B cell (primary cell): ENCODE results near the gene GMFB. TPM values are rescaled to one million over a fixed set of nuclear protein-coding genes. Genes with fewer than 3 reads are reported as not detected.

Source experiments
- ATAC-seq: fragments of 200-7000 bp; cut with Tn5 transposase; one replicate; pipeline ENCODE4 v1.10.0; 2021; ENCODE audit warnings: low read depth, mild to moderate bottlenecking, moderate number of reproducible peaks, moderate library complexity
- CTCF ChIA-PET: fragments of 350-600 bp; sonication (Branson Sonifier 250); formaldehyde crosslinking; loops from one replicate; lab custom pipeline; 2021; ENCODE audit warnings: antibody characterized with exemption, inconsistent platforms; lab: Charles Lee
- POLR2A ChIA-PET: fragments of 350-600 bp; sonication (Branson Sonifier 250); formaldehyde crosslinking; loops from one replicate; lab custom pipeline; 2021; ENCODE audit warnings: antibody characterized with exemption; lab: Charles Lee
- DNase-seq: peaks from one replicate; pipeline ENCODE4 v3.0.0; 2013
- H2AFZ ChIP-seq: 2 replicates; pipeline ENCODE4 v1.6.1; 2012; ENCODE audit warnings: mild to moderate bottlenecking, low read depth, low read length; ENCODE audit not compliant: insufficient read depth, poor library complexity, severe bottlenecking
- H3K27ac ChIP-seq, 2 donors: 1 replicate in 1 of 2; 2 replicates in 1 of 2; pipeline ENCODE4 v1.5.1; 2012 to 2013; ENCODE audit warnings: low read length in 2 of 2, mild to moderate bottlenecking in 2 of 2, moderate library complexity in 1 of 2
- H3K27me3 ChIP-seq, 4 experiments: fragments of 200-600 bp in 1 of 4; sonication (generic) in 1 of 4; replicated peaks in 1 of 4; 1 replicate in 2 of 4; 2 replicates in 2 of 4; pipeline versions ENCODE4 v1.6.1 to v1.7.0; 2013 to 2016; ENCODE audit warnings: low read length in 3 of 4, mild to moderate bottlenecking in 2 of 4, mixed read lengths in 1 of 4, moderate library complexity in 1 of 4; ENCODE audit not compliant: insufficient read depth in 4 of 4, control insufficient read depth in 3 of 4; ENCODE audit errors: control extremely low read depth in 1 of 4
- H3K36me3 ChIP-seq, 2 experiments: replicated peaks in 1 of 2; 1 replicate in 1 of 2; 2 replicates in 1 of 2; pipeline versions ENCODE4 v1.6.1 to v1.7.1; 2013; ENCODE audit warnings: low read length in 1 of 2; ENCODE audit not compliant: insufficient read depth in 2 of 2, control insufficient read depth in 1 of 2; ENCODE audit errors: control extremely low read depth in 1 of 2, extremely low read depth in 1 of 2
- H3K4me1 ChIP-seq, 2 donors: fragments of 200-600 bp in 1 of 2; sonication (generic) in 1 of 2; 1 replicate in 1 of 2; 2 replicates in 1 of 2; pipeline versions ENCODE4 v1.5.1 to v1.6.1; 2013 to 2017; ENCODE audit warnings: low read length in 2 of 2; ENCODE audit not compliant: control insufficient read depth in 2 of 2, insufficient read depth in 2 of 2
- H3K4me2 ChIP-seq: replicated peaks from 2 replicates; pipeline ENCODE3; 2012; ENCODE audit warnings: mild to moderate bottlenecking, low read depth, low read length; ENCODE audit not compliant: poor library complexity, severe bottlenecking
- H3K4me3 ChIP-seq, 5 experiments: fragments of 200-600 bp in 1 of 5; sonication (generic) in 1 of 5; 1 replicate in 3 of 5; 2 replicates in 2 of 5; pipeline versions ENCODE4 v1.5.1 to v1.7.0; 2011 to 2016; ENCODE audit warnings: low read length in 4 of 5, mild to moderate bottlenecking in 4 of 5, low read depth in 2 of 5, control low read depth in 1 of 5, moderate library complexity in 1 of 5; ENCODE audit not compliant: insufficient read depth in 1 of 5; ENCODE audit errors: control extremely low read depth in 1 of 5, extremely low read depth in 1 of 5
- H3K79me2 ChIP-seq: fragments of 200-600 bp; sonication (generic); one replicate; pipeline ENCODE4 v1.6.0; 2016; ENCODE audit warnings: low read length; ENCODE audit not compliant: control insufficient read depth, insufficient read depth
- H3K9ac ChIP-seq: fragments of 200-600 bp; sonication (generic); 2 replicates; pipeline ENCODE4 v1.6.1; 2017; ENCODE audit warnings: mild to moderate bottlenecking, low read length, moderate library complexity
- H3K9me3 ChIP-seq, 3 donors: one replicate each; pipeline versions ENCODE4 v1.6.1 to v1.7.1; 2013; ENCODE audit warnings: low read length in 2 of 3; ENCODE audit not compliant: control insufficient read depth in 2 of 3, insufficient read depth in 1 of 3; ENCODE audit errors: control extremely low read depth in 1 of 3
- H4K20me1 ChIP-seq: 2 replicates; pipeline ENCODE4 v1.6.0; 2012; ENCODE audit warnings: mild to moderate bottlenecking, low read length; ENCODE audit not compliant: insufficient read depth, control insufficient read depth, poor library complexity, severe bottlenecking
- H3K27ac Mint-ChIP-seq: one replicate; pipeline ENCODE4 v1.8.0; 2021; ENCODE audit warnings: mixed read lengths
- H3K27me3 Mint-ChIP-seq: one replicate; pipeline ENCODE4 v1.8.0; 2021; ENCODE audit warnings: mixed read lengths
- H3K4me1 Mint-ChIP-seq: one replicate; pipeline ENCODE4 v1.8.0; 2021; ENCODE audit warnings: mixed read lengths
- H3K4me3 Mint-ChIP-seq: one replicate; pipeline ENCODE4 v1.8.0; 2021; ENCODE audit warnings: mixed read lengths
- H3K9me3 Mint-ChIP-seq: one replicate; pipeline ENCODE4 v1.8.0; 2022; ENCODE audit warnings: mixed read lengths; ENCODE audit not compliant: insufficient read depth
- CTCF ChIP-seq: fragments of 200-600 bp; IDR thresholded peaks from one replicate; pipeline ENCODE4 v1.8.0; 2022; ENCODE audit warnings: antibody characterized with exemption, mild to moderate bottlenecking
- EZH2 ChIP-seq: IDR thresholded peaks from 2 replicates; pipeline ENCODE4 v1.6.1; 2012; ENCODE audit warnings: borderline replicate concordance, low read depth, mild to moderate bottlenecking, moderate library complexity, low read length; ENCODE audit not compliant: insufficient read depth, poor library complexity, severe bottlenecking
- WGBS: methylation state at CpG from one replicate; pipeline ENCODE4 v1.1.5; 2013; ENCODE audit warnings: missing lambda C conversion rate; ENCODE audit not compliant: insufficient coverage; 5-methylcytosine and 5-hydroxymethylcytosine counted together
- intact Hi-C: fragments of 100-400 bp; cut with micrococcal nuclease; formaldehyde crosslinking; loops from one replicate; pipeline ENCODE4 v1.10.0; 2022
- polyA plus RNA-seq: library from polyadenylated mRNA; depleted of rRNA; stranded (reverse); fragments of >200 nt; gene quantifications from 2 replicates; pipeline ENCODE4 v1.2.3, GENCODE V29; 2012
- total RNA-seq, 2 donors: library from RNA; stranded (reverse); fragments of 120-200 nt in 1 of 2; gene quantifications; 1 replicate in 1 of 2; 2 replicates in 1 of 2; pipeline versions ENCODE4 v1.2.3 to v1.2.4, GENCODE V29; 2013 to 2022

The GMFB gene
- total and polyA plus RNA-seq, 2 donors (not counting 1 experiment from before 2014, with no cell fraction given): 13.6 to 49.8 TPM

GRCh38 chr14:54490445-54491175, 1.8 kb upstream of the GMFB start:
- ATAC-seq: no peak
- no peak overlapping the region for H3K4me2 ChIP-seq
- peaks cover 69% of the 10 kb centered on the region for H3K79me2 ChIP-seq
- Mint-ChIP-seq H3K4me1 (peaks cover 40% of the 10 kb centered on the region), H3K27me3 (no peaks in the 10 kb centered on the region), H3K4me3 (peak overlapping the region; percentile 97), H3K9me3 (no peaks in the 10 kb centered on the region), H3K27ac (peak overlapping the region; percentile 98)
- no peak overlapping the region for H3K9ac ChIP-seq
- no peak for DNase-seq
- ChIA-PET CTCF (interaction anchor here (0.9 to 4.5 kb wide), 4 partner anchors 9 to 284 kb away, joined by 3 to 38 read pairs (median 7); partner anchors contain the start of gene CGRRF1), POLR2A (no interaction called here)
- H4K20me1 ChIP-seq: no peaks in the 10 kb centered on the region
- peak overlapping the region; percentile 99 for H2AFZ ChIP-seq
- H3K27me3 ChIP-seq: no peaks in the 10 kb centered on the region
- H3K4me1 ChIP-seq: peaks cover 33 to 35% of the 10 kb centered on the region in 2 donors
- no peak overlapping the region for H3K4me3 ChIP-seq
- peak overlapping the region in 1 of 2 donors; percentile 97 for H3K27ac ChIP-seq
- H3K36me3 ChIP-seq: no peaks in the 10 kb centered on the region
- no peaks in the 10 kb centered on the region for H3K9me3 ChIP-seq
- no peak for TF ChIP-seq CTCF
- 40% methylated on average over 1 of the region's 3 CpGs for WGBS
- intact Hi-C loops: no loop called here

GRCh38 chr14:54489731-54490444, 1.1 kb upstream of the GMFB start:
- H3K27ac Mint-ChIP-seq: peak overlapping the region; percentile 98
- H3K4me1 ChIP-seq: peaks cover 36 to 42% of the 10 kb centered on the region in 2 donors
- H3K4me3 ChIP-seq: peak overlapping the region in 3 of 5 experiments; percentile 71 to 97 (median 94)
- H3K79me2 ChIP-seq: peaks cover 76% of the 10 kb centered on the region
- TF ChIP-seq EZH2: no peak
- TF ChIP-seq CTCF: no peak
- POLR2A ChIA-PET: interaction anchor here (0.6 to 0.7 kb wide), 2 partner anchors 20 to 828 kb away, joined by 3 to 10 read pairs; partner anchors contain the start of gene CGRRF1
- H3K4me3 Mint-ChIP-seq: peak overlapping the region; percentile 97
- peak overlapping the region; percentile 89 for H3K4me2 ChIP-seq
- no peaks in the 10 kb centered on the region for H3K27me3 Mint-ChIP-seq
- H3K9me3 Mint-ChIP-seq: no peaks in the 10 kb centered on the region
- H3K9me3 ChIP-seq: no peaks in the 10 kb centered on the region
- DNase-seq (peak; percentile 12), ATAC-seq (no peak)
- H3K27ac ChIP-seq: peak overlapping the region; percentile 82 to 97
- H3K9ac ChIP-seq: peak overlapping the region; percentile 89
- H2AFZ ChIP-seq: peak overlapping the region; percentile 99
- peaks cover 48% of the 10 kb centered on the region for H3K4me1 Mint-ChIP-seq
- WGBS: no CpG with 5 or more reads among the region's 4 CpGs
- CTCF ChIA-PET: interaction anchor here (0.9 to 4.5 kb wide), 6 partner anchors 9 to 284 kb away, joined by 3 to 38 read pairs (median 4); partner anchors contain the start of gene CGRRF1
- H3K27me3 ChIP-seq: no peaks in the 10 kb centered on the region
- no peaks in the 10 kb centered on the region for H4K20me1 ChIP-seq
- no peaks in the 10 kb centered on the region for H3K36me3 ChIP-seq
- intact Hi-C loops: loop anchor here (1.0 to 5.0 kb wide), 4 partner anchors 19 to 1338 kb away; partner anchors contain the start of genes CGRRF1, CNIH1, DDHD1 and SAMD4A
